GM19455 (cell line): Measurements from ENCODE around the gene GGA2.

Experiments
- ATAC-seq: cut with Tn5 transposase; IDR thresholded peaks from one replicate; pipeline ENCODE4 v1.9.1; 2021; ENCODE audit not compliant: unreplicated experiment

GGA2 gene

DNA sequence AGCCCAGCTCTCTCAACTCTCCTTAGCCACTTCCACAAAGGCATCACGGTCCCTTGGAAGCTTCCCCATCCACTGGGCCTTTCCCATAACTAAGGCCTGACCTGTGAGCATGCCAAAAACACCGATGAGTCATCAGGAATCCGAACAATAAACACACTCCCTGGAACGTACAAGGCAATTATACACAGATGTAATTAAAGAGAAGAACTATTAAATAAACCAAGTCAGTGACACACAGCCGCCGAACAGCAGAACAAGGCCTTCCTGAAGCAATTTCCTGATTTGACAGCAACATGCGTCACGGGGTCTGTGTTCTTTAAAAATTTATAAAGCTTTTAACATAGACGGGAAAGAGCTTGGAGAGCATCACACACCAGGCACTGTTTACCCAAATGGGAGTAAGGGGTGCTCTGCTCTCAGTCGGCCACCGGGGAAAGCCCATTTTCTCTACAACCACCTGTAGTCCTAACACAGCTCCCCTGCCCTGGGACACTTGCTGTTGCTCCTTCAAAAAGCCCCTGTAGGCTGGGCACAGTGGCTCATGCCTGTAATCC is 86.7 kb downstream of the GGA2 start:
- ATAC-seq = no peak

DNA sequence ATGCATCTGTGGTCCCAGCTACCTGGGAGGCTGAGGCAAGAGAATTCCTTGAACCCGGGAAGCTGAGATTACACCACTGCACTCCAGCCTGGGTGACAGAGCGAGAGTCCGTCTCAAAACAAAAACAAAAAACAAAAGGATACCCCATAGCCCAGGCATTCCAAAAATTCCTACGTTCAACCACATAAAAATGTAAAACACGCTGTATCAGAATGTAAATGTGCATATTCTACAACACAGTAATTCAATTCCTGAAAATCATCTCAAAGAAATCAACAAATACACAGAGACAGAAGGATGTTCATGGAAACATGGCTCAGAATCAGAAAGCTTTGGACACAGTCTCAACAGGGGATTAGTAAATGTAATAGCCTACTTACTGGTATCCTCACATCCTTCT is 90.3 kb downstream of the GGA2 start:
- no peak for ATAC-seq

DNA sequence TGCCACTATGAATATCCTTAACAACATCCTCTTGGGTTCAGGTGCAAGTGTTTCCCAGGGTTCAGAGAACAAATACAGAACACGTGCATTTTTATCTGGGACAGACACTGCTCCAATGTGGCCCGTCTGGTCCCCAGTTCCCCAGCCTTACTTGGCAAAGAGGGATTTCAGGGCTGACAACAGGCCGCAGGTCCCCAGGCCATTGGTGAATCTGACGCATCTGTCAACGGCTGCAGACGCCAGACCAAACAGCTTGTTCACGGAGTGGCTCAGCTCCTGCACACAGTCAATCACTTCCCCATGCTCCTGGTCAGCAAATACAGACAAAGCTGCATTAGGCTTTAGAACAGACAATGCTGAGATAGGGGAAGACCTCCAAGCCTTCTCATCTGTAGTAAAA is 93.5 kb downstream of the GGA2 start:
- ATAC-seq = no peak

DNA sequence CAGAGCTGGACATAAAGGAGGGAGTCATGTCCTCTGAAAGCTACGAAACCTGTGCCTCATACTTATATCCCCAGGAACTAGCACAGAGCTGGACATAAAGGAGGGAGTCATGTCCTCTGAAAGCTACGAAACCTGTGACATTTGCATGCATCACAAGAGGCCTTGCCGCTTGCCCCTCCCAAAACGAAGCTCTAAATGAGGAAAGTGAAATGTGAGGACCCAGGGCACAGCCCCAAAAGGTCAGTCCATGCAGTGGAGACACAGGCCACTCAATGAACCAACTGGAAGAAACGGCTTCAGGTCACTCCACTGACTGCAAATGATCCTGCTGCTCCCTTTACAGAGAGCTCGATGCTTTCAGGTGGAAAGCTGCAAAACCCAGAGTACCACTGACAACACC is 95.6 kb downstream of the GGA2 start:
- no peak for ATAC-seq
